Measurements from ENCODE around the gene TBC1D16. TPM values are rescaled to one million over a fixed set of nuclear protein-coding genes. Genes with fewer than 3 reads are reported as not detected.

Gene TBC1D16
- total RNA-seq, 2 experiments from 2014 or later: 8.3 to 10.4 TPM

DNA sequence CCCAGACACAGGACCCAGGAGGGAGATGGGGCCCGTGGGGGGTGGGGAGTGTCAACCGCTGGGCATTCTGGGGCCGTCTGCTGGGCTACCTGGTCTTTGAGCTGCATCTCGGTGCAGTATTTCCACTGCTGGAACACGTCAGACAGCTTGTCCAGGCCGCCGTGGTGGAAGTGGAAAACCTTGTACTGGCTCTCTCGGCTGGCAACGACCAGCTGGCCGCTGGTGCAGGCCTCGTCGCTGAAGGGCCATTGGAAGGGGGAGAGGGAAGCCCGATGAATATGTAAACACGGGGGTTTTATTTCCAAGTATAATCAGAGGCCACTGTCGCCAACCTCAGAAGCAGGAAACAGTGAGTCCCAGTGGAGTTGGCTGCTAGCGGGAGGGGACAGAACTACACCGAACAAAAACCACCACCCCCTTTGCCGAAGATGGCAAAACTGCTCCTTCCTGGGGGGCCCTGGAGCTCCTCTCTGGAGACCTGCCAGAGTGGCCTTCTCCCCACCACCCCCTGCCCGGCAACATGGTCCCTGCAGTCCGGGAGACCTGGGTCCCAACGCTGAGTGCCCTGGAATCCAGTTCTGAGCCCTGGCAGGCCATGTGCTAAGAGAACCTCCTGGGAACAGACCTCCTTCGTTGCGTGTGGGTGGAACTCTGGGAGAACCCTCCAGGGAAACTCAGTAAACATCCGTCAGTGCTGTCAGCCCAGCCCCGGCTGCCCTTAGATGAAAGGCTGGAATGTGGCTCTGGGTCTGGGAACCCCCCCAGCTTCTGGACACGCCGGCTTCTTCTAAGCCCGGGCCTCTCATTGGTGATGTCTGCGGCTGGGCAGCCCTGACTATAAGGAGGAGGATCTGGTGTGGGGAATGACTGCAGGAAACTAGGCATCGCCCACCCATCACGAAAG, 84.1 kb downstream of the TBC1D16 start:
- H3K4me3 Mint-ChIP-seq: no peak overlapping the region

DNA sequence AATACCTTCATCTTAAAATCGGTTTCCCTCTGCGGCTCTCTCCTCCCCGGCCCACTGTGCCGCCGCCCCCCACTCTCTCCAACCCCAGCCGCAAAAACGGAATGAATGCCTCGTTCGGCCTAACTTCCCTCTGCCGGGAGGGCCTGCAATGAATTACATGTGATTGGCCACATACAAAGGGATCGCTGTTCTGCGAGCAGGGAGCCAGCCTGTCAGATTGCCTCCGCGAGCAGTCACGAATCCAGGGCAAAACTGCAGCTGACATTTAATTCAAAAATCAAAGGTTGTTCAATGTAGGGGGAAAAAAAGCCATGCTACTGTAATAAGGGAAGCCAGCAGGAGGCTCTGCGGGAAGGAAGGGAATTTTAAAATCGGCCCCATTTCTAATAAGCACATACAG, 84.9 kb downstream of the TBC1D16 start:
- no peaks in the 10 kb centered on the region for H3K4me1 Mint-ChIP-seq
- no peaks in the 10 kb centered on the region for H3K9me3 Mint-ChIP-seq (ENCODE audit: low read depth)
- no peak for DNase-seq
- H3K4me3 Mint-ChIP-seq: no peak overlapping the region
- no peaks in the 10 kb centered on the region for H3K36me3 Mint-ChIP-seq (ENCODE audit: low read depth)
- CTCF ChIA-PET: interaction anchor here (0.6 kb wide), 1 partner anchor 560 kb away, joined by 5 read pairs; no protein-coding TSS in a partner anchor
- intact Hi-C loops (cut with DNase I, micrococcal nuclease): no loop called here
- no peak for ATAC-seq
- H3K27ac Mint-ChIP-seq: no peak overlapping the region
- no peaks in the 10 kb centered on the region for H3K27me3 Mint-ChIP-seq
- POLR2A ChIA-PET: interaction anchor here (0.5 kb wide), 1 partner anchor 1031 kb away, joined by 3 read pairs; no protein-coding TSS in a partner anchor

More for the DNA sequence above, 84.1 kb downstream of the TBC1D16 start:
- ATAC-seq: no peak
- Mint-ChIP-seq H3K4me1 (no peaks in the 10 kb centered on the region), H3K9me3 (ENCODE audit: low read depth) (no peaks in the 10 kb centered on the region), H3K27me3 (no peaks in the 10 kb centered on the region), H3K36me3 (ENCODE audit: low read depth) (no peaks in the 10 kb centered on the region), H3K27ac (no peak overlapping the region)
- DNase-seq: no peak
- ChIA-PET CTCF (interaction anchor here (0.6 kb wide), 2 partner anchors 22 to 561 kb away, joined by 4 to 5 read pairs; no protein-coding TSS in a partner anchor), POLR2A (interaction anchor here (0.5 kb wide), 1 partner anchor 1032 kb away, joined by 3 read pairs; no protein-coding TSS in a partner anchor)
- intact Hi-C loops (cut with DNase I, micrococcal nuclease): no loop called here

DNA sequence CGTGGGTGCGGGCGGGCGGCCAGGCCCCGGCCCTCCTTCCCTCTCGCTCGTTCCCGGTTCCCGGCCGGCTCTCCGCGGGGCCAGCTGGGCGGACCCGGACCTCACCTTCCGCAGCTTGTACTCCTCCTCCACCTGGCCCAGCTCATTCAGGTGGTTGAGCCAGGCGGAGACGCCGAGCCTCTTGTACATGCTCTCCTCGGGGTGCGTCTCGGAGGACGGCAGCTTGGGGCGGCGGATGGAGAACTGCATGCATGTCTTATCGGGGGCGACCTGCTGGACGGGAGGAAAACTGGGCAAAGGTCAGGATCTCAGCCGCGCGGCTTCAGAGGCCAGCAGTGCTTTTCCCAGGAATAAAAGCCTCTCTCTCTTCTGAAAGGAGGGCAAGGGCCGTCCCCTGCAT, 85.4 kb downstream of the TBC1D16 start:
- DNase-seq (no peak), ATAC-seq (no peak)
- H3K4me1 Mint-ChIP-seq: no peaks in the 10 kb centered on the region
- no peak overlapping the region for H3K4me3 Mint-ChIP-seq
- no peaks in the 10 kb centered on the region for H3K36me3 Mint-ChIP-seq (ENCODE audit: low read depth)
- no peak overlapping the region for H3K27ac Mint-ChIP-seq
- intact Hi-C loops (cut with DNase I, micrococcal nuclease): no loop called here
- H3K27me3 Mint-ChIP-seq: no peaks in the 10 kb centered on the region
- ChIA-PET POLR2A (no interaction called here), CTCF (no interaction called here)
- no peaks in the 10 kb centered on the region for H3K9me3 Mint-ChIP-seq (ENCODE audit: low read depth)

DNA sequence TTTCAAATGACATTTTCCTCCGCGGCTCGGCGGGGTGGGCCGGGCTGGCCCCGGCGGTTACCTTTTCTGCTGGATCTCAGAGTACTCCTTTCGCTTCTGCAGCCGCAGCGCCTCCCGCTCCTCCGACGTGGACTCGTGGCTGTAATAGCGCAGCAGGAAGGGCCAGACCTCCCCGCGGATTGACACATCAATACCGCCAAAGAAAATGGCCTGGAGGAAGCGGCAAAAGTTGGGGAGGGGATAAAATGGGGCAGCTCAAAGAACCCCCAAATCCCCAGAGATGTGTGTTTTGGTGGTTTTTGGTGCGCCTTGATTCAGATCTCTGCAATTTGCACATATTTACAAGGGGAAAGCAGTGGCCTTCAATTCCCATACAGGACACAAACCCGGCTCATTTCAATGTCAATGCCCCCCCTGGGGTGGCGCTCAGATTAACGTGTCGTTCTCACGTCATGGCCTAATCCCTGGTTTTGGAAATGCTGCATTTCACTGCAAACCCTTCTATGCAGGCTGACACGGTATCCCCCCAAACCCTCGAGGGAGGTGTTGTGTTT, 85.9 kb downstream of the TBC1D16 start:
- Mint-ChIP-seq H3K9me3 (ENCODE audit: low read depth) (no peaks in the 10 kb centered on the region), H3K4me1 (no peaks in the 10 kb centered on the region), H3K4me3 (no peak overlapping the region), H3K36me3 (ENCODE audit: low read depth) (no peaks in the 10 kb centered on the region), H3K27ac (no peak overlapping the region), H3K27me3 (no peaks in the 10 kb centered on the region)
- intact Hi-C loops (cut with DNase I, micrococcal nuclease): no loop called here
- DNase-seq (no peak), ATAC-seq (no peak)
- ChIA-PET POLR2A (no interaction called here), CTCF (interaction anchor here (0.7 kb wide), 1 partner anchor 1805 kb away, joined by 4 read pairs; no protein-coding TSS in a partner anchor)

DNA sequence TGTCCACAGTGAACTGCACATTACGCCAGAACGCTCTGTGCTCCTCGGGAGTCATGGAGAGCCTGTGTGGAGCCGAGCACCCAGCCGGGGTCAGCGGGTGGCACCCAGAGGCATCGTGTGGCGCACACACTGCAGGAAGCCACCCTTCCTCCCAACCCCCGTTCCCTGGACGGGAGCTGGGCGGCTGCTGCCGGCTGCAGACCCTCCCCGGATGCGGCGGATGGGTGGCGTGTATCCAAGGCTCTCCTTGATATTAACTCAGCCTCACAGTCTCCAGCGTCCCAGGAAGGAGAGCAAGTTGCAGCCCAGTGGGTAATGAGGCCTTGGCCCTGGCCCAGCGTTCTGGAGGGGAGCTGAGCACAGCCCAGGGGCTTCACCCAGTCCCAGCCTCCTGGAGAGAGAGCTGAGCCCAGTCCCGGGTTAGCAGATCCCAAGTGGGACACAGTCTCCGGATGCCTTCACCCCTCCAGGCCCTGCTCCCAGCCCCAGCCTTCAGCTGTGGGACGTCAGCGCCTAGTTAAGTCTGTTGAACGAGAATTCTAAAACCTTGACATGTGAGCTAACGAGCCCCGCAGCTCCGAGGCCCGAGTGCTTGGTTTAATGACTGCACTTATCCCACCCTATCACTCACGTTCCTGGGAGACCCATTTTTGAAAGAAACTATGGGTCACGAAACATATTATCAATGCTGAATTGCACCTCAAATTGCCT, 86.6 kb downstream of the TBC1D16 start:
- no peak overlapping the region for H3K27ac Mint-ChIP-seq
- no peak overlapping the region for H3K4me3 Mint-ChIP-seq
- ATAC-seq (no peak), DNase-seq (no peak)
- H3K27me3 Mint-ChIP-seq: no peaks in the 10 kb centered on the region
- POLR2A ChIA-PET: interaction anchor here (0.7 kb wide), 1 partner anchor 27 kb away, joined by 3 read pairs; no protein-coding TSS in a partner anchor
- H3K9me3 Mint-ChIP-seq (ENCODE audit: low read depth): no peaks in the 10 kb centered on the region
- intact Hi-C loops (cut with DNase I, micrococcal nuclease): no loop called here
- CTCF ChIA-PET: interaction anchor here (0.7 kb wide), 1 partner anchor 1805 kb away, joined by 4 read pairs; no protein-coding TSS in a partner anchor
- H3K36me3 Mint-ChIP-seq (ENCODE audit: low read depth): no peaks in the 10 kb centered on the region
- no peaks in the 10 kb centered on the region for H3K4me1 Mint-ChIP-seq

DNA sequence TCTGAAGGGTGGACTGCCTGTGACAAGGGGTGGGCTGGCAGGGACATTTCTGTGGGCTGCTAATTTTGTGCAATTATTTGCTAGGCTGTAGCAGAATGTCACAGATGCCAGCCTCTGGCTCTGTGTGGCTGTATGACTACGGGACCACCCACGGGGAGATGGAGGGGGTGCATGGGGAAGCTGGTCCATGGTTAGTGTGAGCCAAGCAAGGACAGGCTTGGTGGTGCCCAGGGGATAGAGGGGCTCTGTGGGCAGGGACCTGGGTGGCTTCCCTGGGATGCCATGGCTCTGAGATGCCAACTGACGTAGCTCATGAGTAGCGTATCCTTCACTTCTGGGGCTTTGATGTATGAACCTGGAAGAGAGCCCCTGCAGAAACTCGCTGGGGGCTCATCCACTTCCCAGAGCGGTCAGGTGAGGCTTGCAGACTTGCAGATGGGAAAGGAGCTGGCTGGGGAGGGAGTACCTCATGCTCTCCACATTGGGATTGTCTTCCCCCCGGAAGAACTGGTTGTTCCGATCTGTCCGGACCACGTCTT, 87.2 kb downstream of the TBC1D16 start:
- intact Hi-C loops (cut with DNase I, micrococcal nuclease): no loop called here
- no peaks in the 10 kb centered on the region for H3K4me1 Mint-ChIP-seq
- ChIA-PET CTCF (no interaction called here), POLR2A (no interaction called here)
- no peak overlapping the region for H3K4me3 Mint-ChIP-seq
- H3K36me3 Mint-ChIP-seq (ENCODE audit: low read depth): no peaks in the 10 kb centered on the region
- no peak for ATAC-seq
- DNase-seq: no peak
- no peak overlapping the region for H3K27ac Mint-ChIP-seq
- no peaks in the 10 kb centered on the region for H3K27me3 Mint-ChIP-seq
- H3K9me3 Mint-ChIP-seq (ENCODE audit: low read depth): no peaks in the 10 kb centered on the region

DNA sequence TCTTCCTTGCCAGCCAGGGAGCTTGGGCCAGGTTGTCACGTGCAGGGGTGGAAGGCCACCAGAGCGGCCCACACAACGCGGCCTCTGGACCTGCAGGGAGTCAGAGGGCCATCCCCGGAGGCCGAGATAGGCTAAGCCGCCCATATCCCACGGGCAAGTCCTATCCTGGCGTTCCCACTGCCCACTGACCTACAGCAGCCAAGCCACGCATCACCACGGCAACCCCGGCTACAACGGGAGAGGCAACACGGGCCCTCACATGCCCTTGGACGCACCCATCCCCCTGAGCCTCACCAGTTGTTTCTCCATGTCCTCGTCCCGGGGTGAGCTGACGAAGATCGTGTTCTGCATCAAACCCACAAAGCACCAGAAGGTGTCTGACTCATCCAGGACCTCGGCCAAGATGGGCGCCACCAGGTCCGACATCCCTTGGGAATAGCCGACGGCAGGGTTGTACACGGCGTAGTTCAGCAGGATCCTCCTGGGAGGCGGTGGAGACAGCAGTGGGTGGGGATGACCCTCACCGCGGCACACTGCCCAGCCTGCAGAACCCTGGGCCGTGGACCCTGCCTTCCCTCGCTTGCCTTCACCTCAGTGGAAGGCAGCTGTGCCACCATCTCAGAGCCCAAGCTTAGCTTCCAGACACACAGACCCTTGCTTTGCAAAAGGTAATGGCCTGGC, 88.2 kb downstream of the TBC1D16 start:
- H3K9me3 Mint-ChIP-seq (ENCODE audit: low read depth): no peaks in the 10 kb centered on the region
- DNase-seq (no peak), ATAC-seq (no peak)
- no peaks in the 10 kb centered on the region for H3K27me3 Mint-ChIP-seq
- H3K27ac Mint-ChIP-seq: no peak overlapping the region
- ChIA-PET POLR2A (interaction anchor here (0.6 kb wide), 1 partner anchor 71 kb away, joined by 5 read pairs; no protein-coding TSS in a partner anchor), CTCF (no interaction called here)
- H3K36me3 Mint-ChIP-seq (ENCODE audit: low read depth): no peaks in the 10 kb centered on the region
- H3K4me1 Mint-ChIP-seq: peaks cover 6% of the 10 kb centered on the region
- intact Hi-C loops (cut with DNase I, micrococcal nuclease): no loop called here
- no peak overlapping the region for H3K4me3 Mint-ChIP-seq

DNA sequence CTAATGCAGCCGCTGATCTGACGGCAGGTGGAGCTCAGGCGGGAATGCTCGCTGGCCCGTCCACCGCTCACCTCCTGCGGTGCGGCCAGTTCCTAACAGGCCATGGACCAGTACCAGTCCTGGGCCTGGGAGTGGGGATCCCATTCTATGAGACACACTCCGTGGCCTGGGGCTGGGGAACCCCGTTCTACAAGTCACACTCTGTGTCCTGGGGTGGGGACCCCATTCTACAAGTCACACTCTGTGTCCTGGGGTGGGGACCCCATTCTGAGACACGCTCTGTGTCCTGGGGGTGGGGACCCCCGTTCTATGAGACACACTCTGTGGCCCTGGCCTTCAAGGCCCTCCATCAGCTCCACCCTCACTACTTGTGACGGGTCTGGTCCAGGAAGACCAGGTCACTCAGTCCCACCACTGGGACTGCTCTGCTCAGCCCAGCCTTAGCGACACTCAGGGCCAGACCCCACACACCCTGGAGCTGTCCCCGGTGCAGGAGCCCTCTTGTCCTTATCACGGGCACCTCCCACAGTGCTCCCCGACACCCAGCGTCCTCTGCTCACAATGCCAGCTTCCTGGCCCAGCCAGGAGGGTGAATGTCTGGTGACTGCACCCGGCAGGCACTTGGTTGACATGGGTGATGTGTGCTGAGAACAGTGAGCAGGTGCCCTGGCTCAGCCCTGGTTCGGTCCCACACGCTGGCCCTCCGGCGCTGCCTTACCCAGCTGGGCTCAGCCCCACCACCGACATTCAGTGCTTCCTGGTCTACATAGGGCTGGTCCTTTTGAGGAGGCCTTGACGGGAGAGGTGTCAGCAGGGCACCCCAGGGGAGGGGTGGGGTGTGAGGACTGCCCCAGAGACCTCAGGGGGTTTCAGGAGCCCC, 89.1 kb downstream of the TBC1D16 start:
- DNase-seq (no peak), ATAC-seq (no peak)
- intact Hi-C loops (cut with DNase I, micrococcal nuclease): no loop called here
- Mint-ChIP-seq H3K9me3 (ENCODE audit: low read depth) (no peaks in the 10 kb centered on the region), H3K4me3 (no peak overlapping the region), H3K27me3 (no peaks in the 10 kb centered on the region), H3K36me3 (ENCODE audit: low read depth) (no peaks in the 10 kb centered on the region), H3K4me1 (peaks cover 6% of the 10 kb centered on the region), H3K27ac (no peak overlapping the region)
- CTCF ChIA-PET: interaction anchor here (0.6 kb wide), 1 partner anchor 238 kb away, joined by 3 read pairs; no protein-coding TSS in a partner anchor
- POLR2A ChIA-PET: no interaction called here

DNA sequence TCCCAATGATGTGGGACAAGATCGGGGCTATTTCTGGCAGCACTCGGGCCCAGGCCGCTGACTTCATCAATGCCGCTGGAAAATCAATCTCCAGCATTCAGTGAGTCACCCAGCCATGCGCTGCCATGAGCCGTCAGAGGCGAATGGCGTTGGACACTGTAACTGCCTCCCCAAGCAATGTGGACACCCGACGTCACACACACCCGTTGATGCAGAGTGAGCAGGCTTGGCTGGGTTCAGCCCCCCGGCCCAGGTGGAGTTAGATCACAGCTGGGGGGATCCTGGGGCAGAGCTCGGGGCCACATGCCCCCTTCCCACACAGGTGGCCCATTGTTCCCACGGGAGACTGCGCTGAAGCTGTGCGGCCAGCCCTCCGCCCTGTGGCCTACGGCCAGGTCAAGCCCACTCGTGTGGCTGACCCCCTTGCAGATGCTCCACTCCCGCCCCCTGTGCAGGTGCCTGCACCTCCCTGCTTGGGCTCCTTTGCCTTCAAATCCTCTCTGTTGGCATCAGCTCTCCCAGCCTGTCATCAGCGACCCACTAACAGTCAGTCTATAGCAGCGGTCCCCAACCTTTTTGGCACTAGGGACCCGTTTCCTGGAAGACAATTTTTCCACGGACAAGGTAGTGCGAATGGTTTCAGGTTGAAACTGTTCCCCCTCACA, 89.9 kb downstream of the TBC1D16 start:
- Mint-ChIP-seq H3K4me1 (peaks cover 6% of the 10 kb centered on the region), H3K36me3 (ENCODE audit: low read depth) (no peaks in the 10 kb centered on the region), H3K4me3 (no peak overlapping the region), H3K27ac (no peak overlapping the region), H3K9me3 (ENCODE audit: low read depth) (no peaks in the 10 kb centered on the region), H3K27me3 (no peaks in the 10 kb centered on the region)
- ATAC-seq (no peak), DNase-seq (no peak)
- ChIA-PET CTCF (no interaction called here), POLR2A (no interaction called here)
- intact Hi-C loops (cut with DNase I, micrococcal nuclease): no loop called here

DNA sequence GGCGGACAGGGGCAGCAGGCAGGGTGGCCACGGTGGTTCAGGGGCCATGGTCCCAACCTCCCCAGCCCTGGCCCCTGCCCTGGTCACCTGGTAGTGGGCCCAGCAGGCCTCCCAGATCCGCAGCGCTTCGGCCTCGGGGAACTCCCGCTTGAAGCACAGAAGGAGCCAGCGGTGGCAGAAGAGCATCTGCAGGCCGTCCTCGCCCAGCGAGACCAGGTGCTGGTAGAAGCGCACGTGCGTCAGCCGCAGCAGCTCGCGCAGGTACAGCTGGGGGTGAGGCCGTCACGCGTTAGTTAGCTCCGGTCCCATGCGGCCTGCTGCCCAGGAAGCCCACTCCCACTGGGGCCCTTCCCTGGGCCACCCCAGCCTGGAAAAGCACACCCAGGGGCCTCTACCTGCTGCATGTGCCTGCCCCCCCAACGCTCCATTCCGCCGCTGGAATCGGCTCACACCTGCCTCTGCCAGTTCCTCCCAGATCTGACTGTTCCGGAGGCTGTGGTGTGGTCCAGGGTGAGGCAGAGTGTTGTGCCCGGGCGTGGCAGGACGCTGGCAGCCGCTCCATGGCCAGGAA, 90.8 kb downstream of the TBC1D16 start:
- DNase-seq (no peak), ATAC-seq (no peak)
- CTCF ChIA-PET: no interaction called here
- no peaks in the 10 kb centered on the region for H3K36me3 Mint-ChIP-seq (ENCODE audit: low read depth)
- no peak overlapping the region for H3K4me3 Mint-ChIP-seq
- intact Hi-C loops (cut with DNase I, micrococcal nuclease): no loop called here
- H3K9me3 Mint-ChIP-seq (ENCODE audit: low read depth): no peaks in the 10 kb centered on the region
- H3K27ac Mint-ChIP-seq: no peak overlapping the region
- no peaks in the 10 kb centered on the region for H3K27me3 Mint-ChIP-seq
- peaks cover 6% of the 10 kb centered on the region for H3K4me1 Mint-ChIP-seq
- POLR2A ChIA-PET: no interaction called here
